IMR-90 (cell line): ENCODE data around the gene COX6A1. TPM values are rescaled to one million over a fixed set of nuclear protein-coding genes. Genes with fewer than 3 reads are reported as not detected.

Experiments used
- ATAC-seq: fragments of 200-7000 bp; cut with Tn5 transposase; 2 replicates; pipeline ENCODE4 v1.9.1; 2020; ENCODE audit warnings: low read depth, mild to moderate bottlenecking, moderate library complexity
- BruUV-seq: library from RNA; stranded (reverse); fragments of 400-500 nt; replicated peaks from 2 replicates; lab custom pipeline; 2021; lab: Mats Ljungman, UMichigan
- CTCF ChIA-PET: fragments of 300-600 bp; formaldehyde crosslinking; extraction: SDS; loops from one replicate; lab custom pipeline; 2021; ENCODE audit warnings: antibody characterized with exemption; lab: Yijun Ruan, JAX
- POLR2A ChIA-PET: fragments of 300-600 bp; sonication (Branson Sonifier 250); formaldehyde crosslinking; loops from one replicate; lab custom pipeline; 2022; ENCODE audit warnings: antibody characterized with exemption; ENCODE audit not compliant: unreplicated experiment; lab: Charles Lee
- DNase-seq: peaks from one replicate; pipeline ENCODE4 v3.0.0; 2013
- H2AFZ ChIP-seq: replicated peaks from 2 replicates; pipeline ENCODE3; 2013; ENCODE audit warnings: low read length, mild to moderate bottlenecking; ENCODE audit not compliant: poor library complexity
- H2AK5ac ChIP-seq: 2 replicates; pipeline ENCODE4 v1.6.1; 2013; ENCODE audit warnings: low read depth, low read length, inconsistent platforms
- H2AK9ac ChIP-seq: replicated peaks from 2 replicates; pipeline ENCODE3; 2013; ENCODE audit warnings: mild to moderate bottlenecking, low read depth, low read length, moderate library complexity; ENCODE audit not compliant: poor library complexity
- H2BK120ac ChIP-seq: 2 replicates; pipeline ENCODE4 v1.6.1; 2013; ENCODE audit warnings: low read depth, low read length, inconsistent platforms
- H2BK15ac ChIP-seq: 3 replicates; pipeline ENCODE4 v1.6.1; 2013; ENCODE audit warnings: low read depth, low read length, inconsistent platforms
- H2BK20ac ChIP-seq: 2 replicates; pipeline ENCODE4 v1.6.1; 2013; ENCODE audit warnings: low read depth, mild to moderate bottlenecking, inconsistent platforms, low read length, moderate library complexity
- H2BK5ac ChIP-seq: 2 replicates; pipeline ENCODE4 v1.6.1; 2013; ENCODE audit warnings: mild to moderate bottlenecking, low read depth, low read length, inconsistent platforms; ENCODE audit not compliant: poor library complexity, severe bottlenecking
- H3K14ac ChIP-seq: replicated peaks from 2 replicates; pipeline ENCODE4 v1.6.1; 2013; ENCODE audit warnings: low read depth, low read length, inconsistent platforms
- H3K18ac ChIP-seq: 2 replicates; pipeline ENCODE4 v1.6.1; 2013; ENCODE audit warnings: low read depth, low read length, control low read depth
- H3K23ac ChIP-seq: 2 replicates; pipeline ENCODE4 v1.6.1; 2013; ENCODE audit warnings: low read depth, low read length, inconsistent platforms
- H3K27ac ChIP-seq: 2 replicates; pipeline ENCODE4 v1.5.1; 2013; ENCODE audit warnings: mild to moderate bottlenecking, control low read depth, low read length; ENCODE audit not compliant: insufficient read depth
- H3K27me3 ChIP-seq: 2 replicates; pipeline ENCODE4 v1.6.1; 2013; ENCODE audit warnings: low read length; ENCODE audit not compliant: control insufficient read depth, insufficient read depth
- H3K36me3 ChIP-seq: 2 replicates; pipeline ENCODE4 v1.6.1; 2013; ENCODE audit warnings: low read length, mixed read lengths; ENCODE audit not compliant: control insufficient read depth, insufficient read depth
- H3K4ac ChIP-seq: 2 replicates; pipeline ENCODE4 v1.6.1; 2013; ENCODE audit warnings: low read depth, low read length, inconsistent platforms
- H3K4me1 ChIP-seq: 2 replicates; pipeline ENCODE4 v1.6.1; 2013; ENCODE audit warnings: low read length, mixed read lengths; ENCODE audit not compliant: control insufficient read depth, insufficient read depth
- H3K4me2 ChIP-seq: 2 replicates; pipeline ENCODE4 v1.6.1; 2013; ENCODE audit warnings: low read depth, mild to moderate bottlenecking, control low read depth, low read length, moderate library complexity
- H3K4me3 ChIP-seq: 2 replicates; pipeline ENCODE4 v1.5.1; 2013; ENCODE audit warnings: low read depth, mild to moderate bottlenecking, control low read depth, low read length, moderate library complexity; ENCODE audit not compliant: insufficient read depth
- H3K56ac ChIP-seq: 2 replicates; pipeline ENCODE4 v1.6.1; 2013; ENCODE audit warnings: low read length, inconsistent platforms; ENCODE audit not compliant: insufficient read depth; ENCODE audit errors: extremely low read depth
- H3K79me1 ChIP-seq, 2 experiments: 2 replicates each; pipeline ENCODE4 v1.6.1; 2013; ENCODE audit warnings: low read length in 2 of 2, inconsistent platforms in 1 of 2, low read depth in 1 of 2
- H3K9ac ChIP-seq: 2 replicates; pipeline ENCODE4 v1.6.1; 2013; ENCODE audit warnings: low read depth, low read length, control low read depth
- H3K9me1 ChIP-seq: 2 replicates; pipeline ENCODE4 v1.6.1; 2013; ENCODE audit warnings: low read length, inconsistent platforms; ENCODE audit not compliant: insufficient read depth
- H3K9me3 ChIP-seq: 2 replicates; pipeline ENCODE4 v1.6.1; 2013; ENCODE audit warnings: low read length; ENCODE audit not compliant: control insufficient read depth, insufficient read depth
- H4K20me1 ChIP-seq: 2 replicates; pipeline ENCODE4 v1.6.1; 2013; ENCODE audit warnings: low read length, inconsistent platforms; ENCODE audit not compliant: insufficient read depth
- H4K5ac ChIP-seq: 2 replicates; pipeline ENCODE4 v1.6.1; 2013; ENCODE audit warnings: mild to moderate bottlenecking, low read depth, low read length, control low read depth
- H4K8ac ChIP-seq, 2 experiments: 2 replicates each; pipeline ENCODE4 v1.6.1; 2013; ENCODE audit warnings: low read depth in 2 of 2, low read length in 2 of 2, control low read depth in 1 of 2, inconsistent platforms in 1 of 2
- H4K91ac ChIP-seq: 2 replicates; pipeline ENCODE4 v1.6.1; 2013; ENCODE audit warnings: low read depth, low read length, inconsistent platforms; ENCODE audit not compliant: insufficient read depth
- BHLHE40 ChIP-seq: fragments of 150-350 bp; IDR thresholded peaks from 2 replicates; pipeline ENCODE4 v1.6.1; 2016; ENCODE audit warnings: mild to moderate bottlenecking, low read depth, low read length
- CEBPB ChIP-seq: IDR thresholded peaks from 2 replicates; pipeline ENCODE4 v1.6.1; 2012; ENCODE audit warnings: low read depth, low read length, improper control_type of control experiment
- CHD1 ChIP-seq: IDR thresholded peaks from 2 replicates; pipeline ENCODE4 v1.6.1; 2012; ENCODE audit warnings: low read depth, low read length, improper control_type of control experiment
- CTCF ChIP-seq: conservative IDR thresholded peaks from 2 replicates; pipeline ENCODE4 v1.5.1; 2012; ENCODE audit warnings: mild to moderate bottlenecking, low read depth, low read length, improper control_type of control experiment
- ELK1 ChIP-seq: fragments of 150-350 bp; IDR thresholded peaks from 2 replicates; pipeline ENCODE4 v1.6.1; 2016; ENCODE audit warnings: low read depth, mild to moderate bottlenecking, low read length, moderate library complexity, borderline replicate concordance
- FOS ChIP-seq: fragments of 150-350 bp; IDR thresholded peaks from 2 replicates; pipeline ENCODE4 v1.6.1; 2016; ENCODE audit warnings: low read depth, low read length
- MAFK ChIP-seq: IDR thresholded peaks from 2 replicates; pipeline ENCODE4 v1.6.1; 2012; ENCODE audit warnings: low read depth, low read length, improper control_type of control experiment
- MAZ ChIP-seq: IDR thresholded peaks from 2 replicates; pipeline ENCODE4 v1.6.1; 2012; ENCODE audit warnings: low read depth, mild to moderate bottlenecking, low read length, improper control_type of control experiment, moderate library complexity, borderline replicate concordance
- MXI1 ChIP-seq: IDR thresholded peaks from 2 replicates; pipeline ENCODE4 v1.6.1; 2012; ENCODE audit warnings: low read depth, mild to moderate bottlenecking, low read length, moderate library complexity, borderline replicate concordance
- NFE2L2 ChIP-seq: fragments of 150-350 bp; IDR thresholded peaks from 2 replicates; pipeline ENCODE4 v1.6.1; 2016; ENCODE audit warnings: low read depth, mild to moderate bottlenecking, low read length
- POLR2A ChIP-seq: IDR thresholded peaks from 2 replicates; pipeline ENCODE4 v1.6.1; 2012; ENCODE audit warnings: mild to moderate bottlenecking, low read depth, low read length
- RAD21 ChIP-seq: IDR thresholded peaks from 2 replicates; pipeline ENCODE4 v1.6.1; 2012; ENCODE audit warnings: low read length, improper control_type of control experiment
- RCOR1 ChIP-seq: IDR thresholded peaks from 2 replicates; pipeline ENCODE4 v1.6.1; 2012; ENCODE audit warnings: mild to moderate bottlenecking, low read length, improper control_type of control experiment; ENCODE audit not compliant: insufficient replicate concordance
- RFX5 ChIP-seq: IDR thresholded peaks from 2 replicates; pipeline ENCODE4 v1.8.0; 2012; ENCODE audit warnings: low read depth, mild to moderate bottlenecking, low read length, moderate library complexity
- SMC3 ChIP-seq: fragments of 150-350 bp; IDR thresholded peaks from 2 replicates; pipeline ENCODE4 v1.6.1; 2016; ENCODE audit warnings: low read depth, mild to moderate bottlenecking, antibody characterized with exemption, low read length, moderate library complexity
- WGBS, 2 experiments: methylation state at CpG; one replicate each; pipeline versions ENCODE4 v1.1.5 to v1.1.7; 2013; ENCODE audit warnings: missing lambda C conversion rate in 2 of 2; ENCODE audit not compliant: insufficient read length in 1 of 2; ENCODE audit errors: extremely low coverage in 2 of 2; 5-methylcytosine and 5-hydroxymethylcytosine counted together
- dilution Hi-C: fragments of 300-500 bp; cut with HindIII; formaldehyde crosslinking; loops from one replicate; pipeline ENCODE4 v1.14.3; 2018; ENCODE audit warnings: low sequenced_read_pairs; ENCODE audit not compliant: unreplicated experiment
- in situ Hi-C: fragments of 300-500 bp; cut with MboI; formaldehyde crosslinking; loops from 3 replicates; pipeline ENCODE4 v1.14.3; 2019; ENCODE audit warnings: low sequenced_read_pairs, inconsistent platforms, mixed read lengths
- intact Hi-C: fragments of 100-400 bp; cut with micrococcal nuclease; formaldehyde crosslinking; loops from 2 replicates; pipeline ENCODE4 v1.10.0; 2022
- polyA plus RNA-seq, 3 experiments: library from polyadenylated mRNA; depleted of rRNA; stranded (reverse); fragments of >200 nt; gene quantifications; 2 replicates each; pipeline ENCODE4 v1.2.3, GENCODE V29; 2012; ENCODE audit warnings: low replicate concordance in 1 of 3
- total RNA-seq: library from RNA; depleted of rRNA; stranded (reverse); fragments of >200 nt; gene quantifications from 2 replicates; pipeline ENCODE4 v1.2.3, GENCODE V29; 2012
- TF ChIP-seq, protein P1 (sequence below): fragments of 150-350 bp; IDR thresholded peaks from 2 replicates; pipeline ENCODE4 v1.6.1; 2017; ENCODE audit warnings: mild to moderate bottlenecking, antibody characterized with exemption, low read length, low read depth

The COX6A1 gene
- total and polyA plus RNA-seq, 2 of the 4 experiments (the other 2 are of a cell fraction) = 396 to 541 TPM

GRCh38 chr12:120462099-120462640 lies 24.3 kb downstream of the COX6A1 start:
- no peak overlapping the region for H4K8ac ChIP-seq
- peaks cover 31 to 59% of the 10 kb centered on the region in 2 experiments for H3K79me1 ChIP-seq
- H4K20me1 ChIP-seq = peaks cover 39% of the 10 kb centered on the region
- no peak overlapping the region for H2BK20ac ChIP-seq
- no peak overlapping the region for H3K4me3 ChIP-seq
- intact Hi-C loops = no loop called here
- dilution Hi-C loops = no loop called here
- no peak overlapping the region for H2AK9ac ChIP-seq
- H2AK5ac ChIP-seq = no peak overlapping the region
- H3K9ac ChIP-seq = no peak overlapping the region
- H3K36me3 ChIP-seq = peaks cover 65% of the 10 kb centered on the region
- no peak overlapping the region for H3K56ac ChIP-seq
- H3K4ac ChIP-seq = no peak overlapping the region
- no peaks in the 10 kb centered on the region for H3K9me1 ChIP-seq
- H3K4me2 ChIP-seq = no peak overlapping the region
- no peak for ATAC-seq
- no peaks in the 10 kb centered on the region for H3K27me3 ChIP-seq
- ChIA-PET CTCF (interaction anchor here (0.6 to 1.1 kb wide), 2 partner anchors 109 to 137 kb away, joined by 3 to 5 read pairs; no protein-coding TSS in a partner anchor), POLR2A (interaction anchor here (0.6 kb wide), 1 partner anchor 35 kb away, joined by 3 read pairs; no protein-coding TSS in a partner anchor)
- no peak overlapping the region for H3K27ac ChIP-seq
- no CpG with 5 or more reads among the region's 3 CpGs for WGBS, 2 experiments
- no peak overlapping the region for H3K14ac ChIP-seq
- in situ Hi-C loops = no loop called here
- no peak overlapping the region for H2AFZ ChIP-seq
- no peak overlapping the region for H2BK15ac ChIP-seq
- H3K23ac ChIP-seq = no peak overlapping the region
- H4K5ac ChIP-seq = no peak overlapping the region
- no TSS peak for BruUV-seq
- no peak for TF ChIP-seq MXI1
- TF ChIP-seq POLR2A = no peak
- TF ChIP-seq ELK1 = no peak
- TF ChIP-seq CTCF = no peak
- TF ChIP-seq MAZ = no peak
- no peak for TF ChIP-seq CEBPB
- no peak for TF ChIP-seq FOS
- TF ChIP-seq RFX5 = no peak
- TF ChIP-seq BHLHE40 = no peak
- TF ChIP-seq RAD21 = no peak
- no peak for TF ChIP-seq MAFK
- no peak for TF ChIP-seq NFE2L2
- TF ChIP-seq SMC3 = no peak
- no peak for TF ChIP-seq RCOR1
- TF ChIP-seq, protein P1, sequence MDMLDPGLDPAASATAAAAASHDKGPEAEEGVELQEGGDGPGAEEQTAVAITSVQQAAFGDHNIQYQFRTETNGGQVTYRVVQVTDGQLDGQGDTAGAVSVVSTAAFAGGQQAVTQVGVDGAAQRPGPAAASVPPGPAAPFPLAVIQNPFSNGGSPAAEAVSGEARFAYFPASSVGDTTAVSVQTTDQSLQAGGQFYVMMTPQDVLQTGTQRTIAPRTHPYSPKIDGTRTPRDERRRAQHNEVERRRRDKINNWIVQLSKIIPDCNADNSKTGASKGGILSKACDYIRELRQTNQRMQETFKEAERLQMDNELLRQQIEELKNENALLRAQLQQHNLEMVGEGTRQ = no peak
- no peak for TF ChIP-seq CHD1
- DNase-seq = no peak
- H3K4me1 ChIP-seq = no peaks in the 10 kb centered on the region; the same call in 1 of the 2 replicates
- no peak overlapping the region for H2BK5ac ChIP-seq
- H4K91ac ChIP-seq = no peak overlapping the region
- no peaks in the 10 kb centered on the region for H3K9me3 ChIP-seq
- H2BK120ac ChIP-seq = no peak overlapping the region
- H3K18ac ChIP-seq = no peak overlapping the region
